Measurements from ENCODE around the gene KCNJ12. TPM values are rescaled to one million over a fixed set of nuclear protein-coding genes. Genes with fewer than 3 reads are reported as not detected.

The KCNJ12 gene
- total RNA-seq, 1 experiment from 2014 or later = 2.3 TPM

- TF ChIP-seq, protein P1, sequence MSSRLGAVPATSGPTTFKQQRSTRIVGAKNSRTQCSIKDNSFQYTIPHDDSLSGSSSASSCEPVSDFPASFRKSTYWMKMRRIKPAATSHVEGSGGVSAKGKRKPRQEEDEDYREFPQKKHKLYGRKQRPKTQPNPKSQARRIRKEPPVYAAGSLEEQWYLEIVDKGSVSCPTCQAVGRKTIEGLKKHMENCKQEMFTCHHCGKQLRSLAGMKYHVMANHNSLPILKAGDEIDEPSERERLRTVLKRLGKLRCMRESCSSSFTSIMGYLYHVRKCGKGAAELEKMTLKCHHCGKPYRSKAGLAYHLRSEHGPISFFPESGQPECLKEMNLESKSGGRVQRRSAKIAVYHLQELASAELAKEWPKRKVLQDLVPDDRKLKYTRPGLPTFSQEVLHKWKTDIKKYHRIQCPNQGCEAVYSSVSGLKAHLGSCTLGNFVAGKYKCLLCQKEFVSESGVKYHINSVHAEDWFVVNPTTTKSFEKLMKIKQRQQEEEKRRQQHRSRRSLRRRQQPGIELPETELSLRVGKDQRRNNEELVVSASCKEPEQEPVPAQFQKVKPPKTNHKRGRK (CRISPR knock-in tag; IDR thresholded peaks at IDR 0.05; ENCODE audit: borderline replicate concordance) = no peak
- TF ChIP-seq, protein P2, sequence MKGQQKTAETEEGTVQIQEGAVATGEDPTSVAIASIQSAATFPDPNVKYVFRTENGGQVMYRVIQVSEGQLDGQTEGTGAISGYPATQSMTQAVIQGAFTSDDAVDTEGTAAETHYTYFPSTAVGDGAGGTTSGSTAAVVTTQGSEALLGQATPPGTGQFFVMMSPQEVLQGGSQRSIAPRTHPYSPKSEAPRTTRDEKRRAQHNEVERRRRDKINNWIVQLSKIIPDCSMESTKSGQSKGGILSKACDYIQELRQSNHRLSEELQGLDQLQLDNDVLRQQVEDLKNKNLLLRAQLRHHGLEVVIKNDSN (CRISPR knock-in tag; IDR thresholded peaks at IDR 0.05) = no peak
- TF ChIP-seq KAT7 (CRISPR knock-in tag; IDR thresholded peaks at IDR 0.05; ENCODE audit: borderline replicate concordance) = no peak
- no peak for TF ChIP-seq SMAD4 (CRISPR knock-in tag; IDR thresholded peaks at IDR 0.05)
- TF ChIP-seq FOXK1 (CRISPR knock-in tag; IDR thresholded peaks at IDR 0.05) = no peak
- no peak for TF ChIP-seq ETV6 (CRISPR knock-in tag; IDR thresholded peaks at IDR 0.05)
- no peak for TF ChIP-seq ATF1 (CRISPR knock-in tag; IDR thresholded peaks at IDR 0.05)
- no peak for TF ChIP-seq JAZF1 (CRISPR knock-in tag; IDR thresholded peaks at IDR 0.05)
Observed at GRCh38 chr17:21353326-21354010, 22.7 kb upstream of the KCNJ12 start (continued).

GRCh38 chr17:21354796-21355385 is 21.3 kb upstream of the KCNJ12 start:
- ATAC-seq = no peak
- Mint-ChIP-seq H3K36me3 (no peaks in the 10 kb centered on the region), H3K4me3 (no peak overlapping the region), H3K9me3 (peaks cover 5% of the 10 kb centered on the region), H3K27me3 (ENCODE audit: low read depth) (no peaks in the 10 kb centered on the region; the same call in 1 of the 2 replicates), H3K27ac (no peak overlapping the region), H3K4me1 (peaks cover 10% of the 10 kb centered on the region)
- no peak for DNase-seq (ENCODE audit: low spot score)
- POLR2A ChIA-PET = no interaction called here
- CTCF ChIA-PET = no interaction called here
- TF ChIP-seq ZNF317 (CRISPR knock-in tag; IDR thresholded peaks at IDR 0.05; ENCODE audit: borderline replicate concordance, low read depth) (no peak), ZNF423 (CRISPR knock-in tag; IDR thresholded peaks at IDR 0.05) (no peak), STAT6 (CRISPR knock-in tag; conservative IDR thresholded peaks at IDR 0.05; ENCODE audit: low read depth) (no peak), TCF7 (CRISPR knock-in tag; IDR thresholded peaks at IDR 0.05; ENCODE audit: low read depth) (no peak), EMX1 (CRISPR knock-in tag; IDR thresholded peaks at IDR 0.05) (no peak), ATF3 (CRISPR knock-in tag; conservative IDR thresholded peaks at IDR 0.05) (no peak), ZMAT4 (CRISPR knock-in tag; IDR thresholded peaks at IDR 0.05) (no peak), ATF6 (CRISPR knock-in tag; IDR thresholded peaks at IDR 0.05) (no peak), ZNF232 (CRISPR knock-in tag; IDR thresholded peaks at IDR 0.05) (no peak), NFATC4 (CRISPR knock-in tag; IDR thresholded peaks at IDR 0.05) (no peak), PRRX2 (CRISPR knock-in tag; IDR thresholded peaks at IDR 0.05) (no peak), ZNF263 (CRISPR knock-in tag; IDR thresholded peaks at IDR 0.05; ENCODE audit: low read depth) (no peak), SMAD3 (CRISPR knock-in tag; IDR thresholded peaks at IDR 0.05; ENCODE audit: borderline replicate concordance) (no peak)
- TF ChIP-seq, protein P1 (CRISPR knock-in tag; IDR thresholded peaks at IDR 0.05; ENCODE audit: borderline replicate concordance) = no peak
- TF ChIP-seq, protein P3, sequence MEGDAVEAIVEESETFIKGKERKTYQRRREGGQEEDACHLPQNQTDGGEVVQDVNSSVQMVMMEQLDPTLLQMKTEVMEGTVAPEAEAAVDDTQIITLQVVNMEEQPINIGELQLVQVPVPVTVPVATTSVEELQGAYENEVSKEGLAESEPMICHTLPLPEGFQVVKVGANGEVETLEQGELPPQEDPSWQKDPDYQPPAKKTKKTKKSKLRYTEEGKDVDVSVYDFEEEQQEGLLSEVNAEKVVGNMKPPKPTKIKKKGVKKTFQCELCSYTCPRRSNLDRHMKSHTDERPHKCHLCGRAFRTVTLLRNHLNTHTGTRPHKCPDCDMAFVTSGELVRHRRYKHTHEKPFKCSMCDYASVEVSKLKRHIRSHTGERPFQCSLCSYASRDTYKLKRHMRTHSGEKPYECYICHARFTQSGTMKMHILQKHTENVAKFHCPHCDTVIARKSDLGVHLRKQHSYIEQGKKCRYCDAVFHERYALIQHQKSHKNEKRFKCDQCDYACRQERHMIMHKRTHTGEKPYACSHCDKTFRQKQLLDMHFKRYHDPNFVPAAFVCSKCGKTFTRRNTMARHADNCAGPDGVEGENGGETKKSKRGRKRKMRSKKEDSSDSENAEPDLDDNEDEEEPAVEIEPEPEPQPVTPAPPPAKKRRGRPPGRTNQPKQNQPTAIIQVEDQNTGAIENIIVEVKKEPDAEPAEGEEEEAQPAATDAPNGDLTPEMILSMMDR (IDR thresholded peaks at IDR 0.05) = no peak
- TF ChIP-seq, protein P4, sequence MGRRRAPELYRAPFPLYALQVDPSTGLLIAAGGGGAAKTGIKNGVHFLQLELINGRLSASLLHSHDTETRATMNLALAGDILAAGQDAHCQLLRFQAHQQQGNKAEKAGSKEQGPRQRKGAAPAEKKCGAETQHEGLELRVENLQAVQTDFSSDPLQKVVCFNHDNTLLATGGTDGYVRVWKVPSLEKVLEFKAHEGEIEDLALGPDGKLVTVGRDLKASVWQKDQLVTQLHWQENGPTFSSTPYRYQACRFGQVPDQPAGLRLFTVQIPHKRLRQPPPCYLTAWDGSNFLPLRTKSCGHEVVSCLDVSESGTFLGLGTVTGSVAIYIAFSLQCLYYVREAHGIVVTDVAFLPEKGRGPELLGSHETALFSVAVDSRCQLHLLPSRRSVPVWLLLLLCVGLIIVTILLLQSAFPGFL (CRISPR knock-in tag; IDR thresholded peaks at IDR 0.05; ENCODE audit: borderline replicate concordance) = no peak
